DMS79 (cell line): Measurements from ENCODE around the gene PDF.

ENCODE experiments used
- DNase-seq: peaks from one replicate; lab custom pipeline; 2025; lab: John Stamatoyannopoulos, UW

The PDF gene

GRCh38 chr16:69277413-69277812, 53.0 kb downstream of the PDF start:
- no peak for DNase-seq
